IMR-90 (cell line): ENCODE results near the gene ZNF175. TPM values are rescaled to one million over a fixed set of nuclear protein-coding genes. Genes with fewer than 3 reads are reported as not detected.

Source experiments
- ATAC-seq: fragments of 200-7000 bp; cut with Tn5 transposase; 2 replicates; pipeline ENCODE4 v1.9.1; 2020; ENCODE audit warnings: low read depth, mild to moderate bottlenecking, moderate library complexity
- BruUV-seq: library from RNA; stranded (reverse); fragments of 400-500 nt; replicated peaks from 2 replicates; lab custom pipeline; 2021; lab: Mats Ljungman, UMichigan
- CTCF ChIA-PET: fragments of 300-600 bp; formaldehyde crosslinking; extraction: SDS; loops from one replicate; lab custom pipeline; 2021; ENCODE audit warnings: antibody characterized with exemption; lab: Yijun Ruan, JAX
- POLR2A ChIA-PET: fragments of 300-600 bp; sonication (Branson Sonifier 250); formaldehyde crosslinking; loops from one replicate; lab custom pipeline; 2022; ENCODE audit warnings: antibody characterized with exemption; ENCODE audit not compliant: unreplicated experiment; lab: Charles Lee
- DNase-seq: peaks from one replicate; pipeline ENCODE4 v3.0.0; 2013
- H2AFZ ChIP-seq: replicated peaks from 2 replicates; pipeline ENCODE3; 2013; ENCODE audit warnings: low read length, mild to moderate bottlenecking; ENCODE audit not compliant: poor library complexity
- H2AK5ac ChIP-seq: 2 replicates; pipeline ENCODE4 v1.6.1; 2013; ENCODE audit warnings: low read depth, low read length, inconsistent platforms
- H2AK9ac ChIP-seq: replicated peaks from 2 replicates; pipeline ENCODE3; 2013; ENCODE audit warnings: mild to moderate bottlenecking, low read depth, low read length, moderate library complexity; ENCODE audit not compliant: poor library complexity
- H2BK120ac ChIP-seq: 2 replicates; pipeline ENCODE4 v1.6.1; 2013; ENCODE audit warnings: low read depth, low read length, inconsistent platforms
- H2BK15ac ChIP-seq: 3 replicates; pipeline ENCODE4 v1.6.1; 2013; ENCODE audit warnings: low read depth, low read length, inconsistent platforms
- H2BK20ac ChIP-seq: 2 replicates; pipeline ENCODE4 v1.6.1; 2013; ENCODE audit warnings: low read depth, mild to moderate bottlenecking, inconsistent platforms, low read length, moderate library complexity
- H2BK5ac ChIP-seq: 2 replicates; pipeline ENCODE4 v1.6.1; 2013; ENCODE audit warnings: mild to moderate bottlenecking, low read depth, low read length, inconsistent platforms; ENCODE audit not compliant: poor library complexity, severe bottlenecking
- H3K14ac ChIP-seq: replicated peaks from 2 replicates; pipeline ENCODE4 v1.6.1; 2013; ENCODE audit warnings: low read depth, low read length, inconsistent platforms
- H3K18ac ChIP-seq: 2 replicates; pipeline ENCODE4 v1.6.1; 2013; ENCODE audit warnings: low read depth, low read length, control low read depth
- H3K23ac ChIP-seq: 2 replicates; pipeline ENCODE4 v1.6.1; 2013; ENCODE audit warnings: low read depth, low read length, inconsistent platforms
- H3K27ac ChIP-seq: 2 replicates; pipeline ENCODE4 v1.5.1; 2013; ENCODE audit warnings: mild to moderate bottlenecking, control low read depth, low read length; ENCODE audit not compliant: insufficient read depth
- H3K27me3 ChIP-seq: 2 replicates; pipeline ENCODE4 v1.6.1; 2013; ENCODE audit warnings: low read length; ENCODE audit not compliant: control insufficient read depth, insufficient read depth
- H3K36me3 ChIP-seq: 2 replicates; pipeline ENCODE4 v1.6.1; 2013; ENCODE audit warnings: low read length, mixed read lengths; ENCODE audit not compliant: control insufficient read depth, insufficient read depth
- H3K4ac ChIP-seq: 2 replicates; pipeline ENCODE4 v1.6.1; 2013; ENCODE audit warnings: low read depth, low read length, inconsistent platforms
- H3K4me1 ChIP-seq: 2 replicates; pipeline ENCODE4 v1.6.1; 2013; ENCODE audit warnings: low read length, mixed read lengths; ENCODE audit not compliant: control insufficient read depth, insufficient read depth
- H3K4me2 ChIP-seq: 2 replicates; pipeline ENCODE4 v1.6.1; 2013; ENCODE audit warnings: low read depth, mild to moderate bottlenecking, control low read depth, low read length, moderate library complexity
- H3K4me3 ChIP-seq: 2 replicates; pipeline ENCODE4 v1.5.1; 2013; ENCODE audit warnings: low read depth, mild to moderate bottlenecking, control low read depth, low read length, moderate library complexity; ENCODE audit not compliant: insufficient read depth
- H3K56ac ChIP-seq: 2 replicates; pipeline ENCODE4 v1.6.1; 2013; ENCODE audit warnings: low read length, inconsistent platforms; ENCODE audit not compliant: insufficient read depth; ENCODE audit errors: extremely low read depth
- H3K79me1 ChIP-seq, 2 experiments: 2 replicates each; pipeline ENCODE4 v1.6.1; 2013; ENCODE audit warnings: low read length in 2 of 2, inconsistent platforms in 1 of 2, low read depth in 1 of 2
- H3K9ac ChIP-seq: 2 replicates; pipeline ENCODE4 v1.6.1; 2013; ENCODE audit warnings: low read depth, low read length, control low read depth
- H3K9me1 ChIP-seq: 2 replicates; pipeline ENCODE4 v1.6.1; 2013; ENCODE audit warnings: low read length, inconsistent platforms; ENCODE audit not compliant: insufficient read depth
- H3K9me3 ChIP-seq: 2 replicates; pipeline ENCODE4 v1.6.1; 2013; ENCODE audit warnings: low read length; ENCODE audit not compliant: control insufficient read depth, insufficient read depth
- H4K20me1 ChIP-seq: 2 replicates; pipeline ENCODE4 v1.6.1; 2013; ENCODE audit warnings: low read length, inconsistent platforms; ENCODE audit not compliant: insufficient read depth
- H4K5ac ChIP-seq: 2 replicates; pipeline ENCODE4 v1.6.1; 2013; ENCODE audit warnings: mild to moderate bottlenecking, low read depth, low read length, control low read depth
- H4K8ac ChIP-seq, 2 experiments: 2 replicates each; pipeline ENCODE4 v1.6.1; 2013; ENCODE audit warnings: low read depth in 2 of 2, low read length in 2 of 2, control low read depth in 1 of 2, inconsistent platforms in 1 of 2
- H4K91ac ChIP-seq: 2 replicates; pipeline ENCODE4 v1.6.1; 2013; ENCODE audit warnings: low read depth, low read length, inconsistent platforms; ENCODE audit not compliant: insufficient read depth
- CEBPB ChIP-seq: IDR thresholded peaks from 2 replicates; pipeline ENCODE4 v1.6.1; 2012; ENCODE audit warnings: low read depth, low read length, improper control_type of control experiment
- POLR2A ChIP-seq: IDR thresholded peaks from 2 replicates; pipeline ENCODE4 v1.6.1; 2012; ENCODE audit warnings: mild to moderate bottlenecking, low read depth, low read length
- SMC3 ChIP-seq: fragments of 150-350 bp; IDR thresholded peaks from 2 replicates; pipeline ENCODE4 v1.6.1; 2016; ENCODE audit warnings: low read depth, mild to moderate bottlenecking, antibody characterized with exemption, low read length, moderate library complexity
- WGBS, 2 experiments: methylation state at CpG; one replicate each; pipeline versions ENCODE4 v1.1.5 to v1.1.7; 2013; ENCODE audit warnings: missing lambda C conversion rate in 2 of 2; ENCODE audit not compliant: insufficient read length in 1 of 2; ENCODE audit errors: extremely low coverage in 2 of 2; 5-methylcytosine and 5-hydroxymethylcytosine counted together
- dilution Hi-C: fragments of 300-500 bp; cut with HindIII; formaldehyde crosslinking; loops from one replicate; pipeline ENCODE4 v1.14.3; 2018; ENCODE audit warnings: low sequenced_read_pairs; ENCODE audit not compliant: unreplicated experiment
- in situ Hi-C: fragments of 300-500 bp; cut with MboI; formaldehyde crosslinking; loops from 3 replicates; pipeline ENCODE4 v1.14.3; 2019; ENCODE audit warnings: low sequenced_read_pairs, inconsistent platforms, mixed read lengths
- intact Hi-C: fragments of 100-400 bp; cut with micrococcal nuclease; formaldehyde crosslinking; loops from 2 replicates; pipeline ENCODE4 v1.10.0; 2022
- polyA plus RNA-seq, 3 experiments: library from polyadenylated mRNA; depleted of rRNA; stranded (reverse); fragments of >200 nt; gene quantifications; 2 replicates each; pipeline ENCODE4 v1.2.3, GENCODE V29; 2012; ENCODE audit warnings: low replicate concordance in 1 of 3
- total RNA-seq: library from RNA; depleted of rRNA; stranded (reverse); fragments of >200 nt; gene quantifications from 2 replicates; pipeline ENCODE4 v1.2.3, GENCODE V29; 2012
- TF ChIP-seq, protein P1 (sequence below): fragments of 150-350 bp; IDR thresholded peaks from 2 replicates; pipeline ENCODE4 v1.6.1; 2017; ENCODE audit warnings: mild to moderate bottlenecking, antibody characterized with exemption, low read length, low read depth

ZNF175 gene
- total and polyA plus RNA-seq, 2 of the 4 experiments (the other 2 are of a cell fraction): 3.6 to 8.4 TPM

DNA sequence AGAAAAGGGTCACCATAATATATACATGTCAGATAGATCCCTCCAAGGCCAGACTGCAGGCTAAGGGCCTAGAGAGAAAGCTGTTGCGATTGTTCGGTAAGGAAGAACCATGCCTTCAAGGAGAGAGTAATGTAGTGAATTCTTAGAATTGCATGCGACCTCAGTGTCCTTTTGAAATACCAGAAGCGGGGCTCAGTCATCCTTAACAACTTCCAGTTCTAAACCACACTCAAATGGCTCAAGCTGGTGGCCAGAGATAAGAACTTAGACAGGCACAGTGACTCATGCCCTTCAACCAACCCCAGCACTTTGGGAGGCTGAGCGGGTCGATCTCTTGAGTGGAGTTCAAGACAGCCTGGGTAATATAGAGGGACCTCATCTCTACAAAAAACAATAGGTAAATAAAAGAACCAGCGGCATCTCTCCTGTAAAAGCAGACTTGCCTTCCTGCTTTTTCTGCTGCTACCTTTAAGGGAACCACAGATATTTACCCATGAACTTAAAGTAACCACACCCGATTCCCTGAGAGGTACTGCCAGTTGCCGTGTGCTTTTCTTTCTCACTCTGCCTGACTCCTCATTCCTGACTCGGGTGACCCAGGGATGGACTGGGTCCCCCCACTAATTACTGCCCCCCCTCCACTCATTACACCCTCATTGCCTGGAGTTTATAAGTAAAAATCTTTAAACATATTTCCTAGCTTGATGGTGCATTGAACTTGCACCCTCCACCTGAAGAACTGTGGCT is 24.3 kb upstream of the ZNF175 start:
- intact Hi-C loops: no loop called here
- in situ Hi-C loops: no loop called here
- no peak overlapping the region for H3K56ac ChIP-seq
- no peak overlapping the region for H3K4me2 ChIP-seq
- no peak overlapping the region for H3K18ac ChIP-seq
- no peak overlapping the region for H2AK5ac ChIP-seq
- H4K91ac ChIP-seq: no peak overlapping the region
- H3K23ac ChIP-seq: no peak overlapping the region
- no peak overlapping the region for H2BK15ac ChIP-seq
- peak; percentile 9 for DNase-seq
- H4K8ac ChIP-seq: no peak overlapping the region
- dilution Hi-C loops: no loop called here
- no peak overlapping the region for H4K5ac ChIP-seq
- no peaks in the 10 kb centered on the region for H3K79me1 ChIP-seq
- H3K14ac ChIP-seq: no peak overlapping the region
- no peak overlapping the region for H2BK5ac ChIP-seq
- no peaks in the 10 kb centered on the region for H3K9me1 ChIP-seq
- TF ChIP-seq SMC3: no peak
- TF ChIP-seq POLR2A: no peak
- TF ChIP-seq CEBPB: no peak
- TF ChIP-seq, protein P1, sequence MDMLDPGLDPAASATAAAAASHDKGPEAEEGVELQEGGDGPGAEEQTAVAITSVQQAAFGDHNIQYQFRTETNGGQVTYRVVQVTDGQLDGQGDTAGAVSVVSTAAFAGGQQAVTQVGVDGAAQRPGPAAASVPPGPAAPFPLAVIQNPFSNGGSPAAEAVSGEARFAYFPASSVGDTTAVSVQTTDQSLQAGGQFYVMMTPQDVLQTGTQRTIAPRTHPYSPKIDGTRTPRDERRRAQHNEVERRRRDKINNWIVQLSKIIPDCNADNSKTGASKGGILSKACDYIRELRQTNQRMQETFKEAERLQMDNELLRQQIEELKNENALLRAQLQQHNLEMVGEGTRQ: no peak
- H2BK20ac ChIP-seq: no peak overlapping the region
- H3K36me3 ChIP-seq: no peaks in the 10 kb centered on the region
- no peak overlapping the region for H3K27ac ChIP-seq
- H3K27me3 ChIP-seq: no peaks in the 10 kb centered on the region
- CTCF ChIA-PET: no interaction called here
- H3K9ac ChIP-seq: no peak overlapping the region
- H3K9me3 ChIP-seq: no peaks in the 10 kb centered on the region
- no peak overlapping the region for H2AFZ ChIP-seq
- POLR2A ChIA-PET: no interaction called here
- no peaks in the 10 kb centered on the region for H3K4me1 ChIP-seq
- no peak overlapping the region for H2AK9ac ChIP-seq
- 60% methylated on average over 1 of the region's 10 CpGs; no CpG with 5 or more reads in 1 of the 2 experiments for WGBS, 2 experiments
- no peaks in the 10 kb centered on the region for H4K20me1 ChIP-seq
- BruUV-seq: no TSS peak
- ATAC-seq: no peak
- no peak overlapping the region for H2BK120ac ChIP-seq
- no peak overlapping the region for H3K4ac ChIP-seq
- H3K4me3 ChIP-seq: no peak overlapping the region
